DND-41 (cell line): ENCODE results near the gene EFNA3.

Experiments used
- CTCF ChIP-seq: IDR thresholded peaks from 2 replicates; pipeline ENCODE4 v1.5.1; 2012; ENCODE audit warnings: borderline replicate concordance, low read length, moderate library complexity, mild to moderate bottlenecking; ENCODE audit not compliant: poor library complexity, severe bottlenecking; ENCODE audit errors: extremely low read depth
- EZH2 ChIP-seq: IDR thresholded peaks from 3 replicates; pipeline ENCODE4 v1.6.1; 2012; ENCODE audit warnings: borderline replicate concordance, low read depth, mild to moderate bottlenecking, moderate library complexity, low read length, inconsistent platforms; ENCODE audit not compliant: severe bottlenecking

GRCh38 chr1:155082301-155083051, 3.8 kb downstream of the EFNA3 start:
- TF ChIP-seq CTCF = no peak
- peak; percentile 20 for TF ChIP-seq EZH2
